Sigmoid colon (tissue), 4 donors: ENCODE data around the gene HTRA3.

Experiments
- EP300 ChIP-seq, 4 donors: sonication (generic); formaldehyde crosslinking; IDR thresholded peaks; one replicate each; pipeline ENCODE4 v1.6.1; 2017; ENCODE audit warnings: antibody characterized with exemption in 4 of 4
- POLR2A ChIP-seq, 2 donors: fragments of 450-650 bp; IDR thresholded peaks; one replicate each; pipeline ENCODE4 v1.6.1; 2016; ENCODE audit warnings: antibody characterized with exemption in 2 of 2, mild to moderate bottlenecking in 2 of 2, moderate library complexity in 2 of 2
- TF ChIP-seq, protein P1 (sequence below), 4 experiments: fragments of 450-650 bp in 3 of 4; fragments of 200-600 bp in 1 of 4; IDR thresholded peaks; one replicate each; pipeline ENCODE4 v1.5.1; 2016 to 2019; ENCODE audit warnings: antibody characterized with exemption in 4 of 4, mild to moderate bottlenecking in 3 of 4, moderate library complexity in 2 of 4

DNA sequence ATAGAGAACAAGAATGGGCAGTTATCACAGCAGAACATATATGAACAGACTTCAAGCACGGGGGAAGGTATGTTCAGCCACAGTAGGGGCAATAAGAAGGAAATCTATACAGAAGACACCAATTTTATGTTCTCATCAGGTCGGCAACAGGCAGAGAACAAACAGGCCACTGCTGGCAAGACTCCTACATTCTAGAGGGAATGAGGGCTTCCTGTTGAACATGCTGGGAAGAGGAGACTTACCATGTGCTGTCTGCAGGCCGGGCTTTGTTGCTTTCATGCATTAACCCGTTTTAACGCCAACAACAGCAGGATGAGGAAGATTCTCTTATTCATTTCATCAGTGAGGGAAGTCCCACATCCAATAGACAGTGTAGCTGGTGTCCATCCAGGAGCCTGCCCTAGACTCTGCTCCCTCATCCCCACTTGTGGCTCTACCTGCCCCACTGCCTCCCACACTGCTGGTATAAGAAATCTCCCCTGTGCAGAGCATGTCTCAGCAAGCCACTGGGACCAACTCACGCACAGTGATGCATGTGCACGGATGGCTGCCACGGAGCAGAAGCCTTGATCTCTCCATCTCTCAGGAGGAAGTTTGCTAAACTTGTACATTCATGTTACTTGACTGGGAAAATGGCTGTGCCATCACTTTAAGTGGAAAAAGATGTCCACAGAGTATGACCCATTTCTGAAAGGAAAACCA, 86.5 kb downstream of the HTRA3 start:
- TF ChIP-seq EP300 (IDR thresholded peaks at IDR 0.05), result no peak
- no peak for TF ChIP-seq POLR2A (IDR thresholded peaks at IDR 0.05)
- TF ChIP-seq, protein P1, sequence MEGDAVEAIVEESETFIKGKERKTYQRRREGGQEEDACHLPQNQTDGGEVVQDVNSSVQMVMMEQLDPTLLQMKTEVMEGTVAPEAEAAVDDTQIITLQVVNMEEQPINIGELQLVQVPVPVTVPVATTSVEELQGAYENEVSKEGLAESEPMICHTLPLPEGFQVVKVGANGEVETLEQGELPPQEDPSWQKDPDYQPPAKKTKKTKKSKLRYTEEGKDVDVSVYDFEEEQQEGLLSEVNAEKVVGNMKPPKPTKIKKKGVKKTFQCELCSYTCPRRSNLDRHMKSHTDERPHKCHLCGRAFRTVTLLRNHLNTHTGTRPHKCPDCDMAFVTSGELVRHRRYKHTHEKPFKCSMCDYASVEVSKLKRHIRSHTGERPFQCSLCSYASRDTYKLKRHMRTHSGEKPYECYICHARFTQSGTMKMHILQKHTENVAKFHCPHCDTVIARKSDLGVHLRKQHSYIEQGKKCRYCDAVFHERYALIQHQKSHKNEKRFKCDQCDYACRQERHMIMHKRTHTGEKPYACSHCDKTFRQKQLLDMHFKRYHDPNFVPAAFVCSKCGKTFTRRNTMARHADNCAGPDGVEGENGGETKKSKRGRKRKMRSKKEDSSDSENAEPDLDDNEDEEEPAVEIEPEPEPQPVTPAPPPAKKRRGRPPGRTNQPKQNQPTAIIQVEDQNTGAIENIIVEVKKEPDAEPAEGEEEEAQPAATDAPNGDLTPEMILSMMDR (IDR thresholded peaks at IDR 0.05), result no peak
